ENCODE results near the gene CTNNA2. TPM values are rescaled to one million over a fixed set of nuclear protein-coding genes. Genes with fewer than 3 reads are reported as not detected.

The CTNNA2 gene
- total RNA-seq, 1 donor from 2014 or later, result not detected

GRCh38 chr2:79627237-79627636 lies 114.4 kb downstream of the CTNNA2 start:
- DNase-seq, result no peak
- Mint-ChIP-seq H3K4me3 (no peak overlapping the region), H3K27me3 (no peaks in the 10 kb centered on the region), H3K4me1 (no peaks in the 10 kb centered on the region), H3K27ac (no peak overlapping the region), H3K9me3 (no peaks in the 10 kb centered on the region), H3K36me3 (ENCODE audit: low read depth) (no peaks in the 10 kb centered on the region)
- intact Hi-C loops (cut with micrococcal nuclease), result no loop called here

GRCh38 chr2:79630060-79630459 lies 117.2 kb downstream of the CTNNA2 start:
- DNase-seq, result no peak
- intact Hi-C loops (cut with micrococcal nuclease), result no loop called here
- H3K4me1 Mint-ChIP-seq, result no peaks in the 10 kb centered on the region
- peaks cover 11% of the 10 kb centered on the region for H3K9me3 Mint-ChIP-seq
- no peaks in the 10 kb centered on the region for H3K36me3 Mint-ChIP-seq (ENCODE audit: low read depth)
- H3K4me3 Mint-ChIP-seq, result no peak overlapping the region
- H3K27ac Mint-ChIP-seq, result no peak overlapping the region
- no peaks in the 10 kb centered on the region for H3K27me3 Mint-ChIP-seq

DNA sequence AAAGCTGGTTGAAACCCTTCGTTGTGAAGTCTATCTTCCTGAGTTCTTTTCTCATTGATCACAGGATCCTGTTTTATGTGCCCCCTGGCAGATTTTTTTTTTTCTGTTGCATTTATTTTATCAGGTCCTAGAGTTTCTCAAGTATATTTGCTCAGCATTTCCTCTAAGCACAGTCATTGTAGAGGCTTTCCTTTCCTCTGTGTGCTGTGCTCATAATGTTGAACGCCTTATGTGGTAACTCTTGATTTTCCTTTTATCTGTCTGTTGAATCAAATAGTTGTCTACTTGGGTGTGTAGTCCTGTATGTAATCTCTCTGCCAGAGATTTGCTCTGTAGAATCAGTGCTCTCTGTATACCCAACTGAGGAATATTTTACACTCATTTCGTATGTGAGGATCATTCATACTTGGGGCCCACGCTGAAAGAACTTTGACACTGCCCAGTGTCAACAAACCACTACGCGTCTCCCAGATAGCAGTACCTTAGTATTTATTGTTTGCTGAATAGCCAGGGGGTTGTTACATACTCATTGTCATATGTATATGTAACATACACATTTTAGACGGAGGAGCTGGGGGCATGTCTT lies 118.2 kb downstream of the CTNNA2 start:
- Mint-ChIP-seq H3K4me1 (no peaks in the 10 kb centered on the region), H3K9me3 (peaks cover 11% of the 10 kb centered on the region), H3K27ac (no peak overlapping the region), H3K36me3 (ENCODE audit: low read depth) (no peaks in the 10 kb centered on the region), H3K27me3 (no peaks in the 10 kb centered on the region), H3K4me3 (no peak overlapping the region)
- no peak for DNase-seq
- intact Hi-C loops (cut with micrococcal nuclease), result no loop called here

GRCh38 chr2:79638410-79638809 lies 125.6 kb downstream of the CTNNA2 start:
- intact Hi-C loops (cut with micrococcal nuclease), result no loop called here
- DNase-seq, result no peak
- Mint-ChIP-seq H3K4me3 (no peak overlapping the region), H3K27ac (no peak overlapping the region), H3K4me1 (no peaks in the 10 kb centered on the region), H3K27me3 (no peaks in the 10 kb centered on the region), H3K9me3 (peaks cover 8% of the 10 kb centered on the region), H3K36me3 (ENCODE audit: low read depth) (no peaks in the 10 kb centered on the region)

- no peak for DNase-seq
Observed at GRCh38 chr2:79638954-79639353, 126.1 kb downstream of the CTNNA2 start.

DNA sequence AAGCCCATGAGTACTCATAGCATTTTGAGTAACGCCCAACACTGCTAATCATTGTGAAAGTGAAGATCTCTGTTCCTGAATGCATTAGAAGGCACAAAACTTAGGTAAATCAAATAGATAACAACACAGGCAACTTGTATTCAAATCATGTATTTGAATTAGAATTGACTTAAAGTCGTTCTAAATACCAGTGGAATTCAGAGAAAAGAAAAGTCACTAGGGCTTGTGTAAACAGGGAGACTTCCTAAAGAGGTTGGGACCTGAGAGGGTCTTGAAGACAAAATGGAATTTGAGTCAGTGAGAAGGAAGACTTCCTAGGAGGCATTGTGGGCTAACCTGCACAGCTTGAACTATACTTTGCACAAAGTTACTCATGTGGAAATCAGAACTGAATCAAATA lies 127.2 kb downstream of the CTNNA2 start:
- Mint-ChIP-seq H3K36me3 (ENCODE audit: low read depth) (no peaks in the 10 kb centered on the region), H3K27ac (no peak overlapping the region), H3K4me3 (no peak overlapping the region), H3K4me1 (no peaks in the 10 kb centered on the region), H3K27me3 (no peaks in the 10 kb centered on the region), H3K9me3 (peaks cover 4% of the 10 kb centered on the region)
- intact Hi-C loops (cut with micrococcal nuclease), result no loop called here
- no peak for DNase-seq

More at GRCh38 chr2:79638954-79639353, 126.1 kb downstream of the CTNNA2 start:
- H3K27ac Mint-ChIP-seq, result no peak overlapping the region
- H3K36me3 Mint-ChIP-seq (ENCODE audit: low read depth), result no peaks in the 10 kb centered on the region
- no peaks in the 10 kb centered on the region for H3K4me1 Mint-ChIP-seq
- H3K27me3 Mint-ChIP-seq, result no peaks in the 10 kb centered on the region
- intact Hi-C loops (cut with micrococcal nuclease), result no loop called here
- H3K9me3 Mint-ChIP-seq, result peaks cover 6% of the 10 kb centered on the region
- no peak overlapping the region for H3K4me3 Mint-ChIP-seq

DNA sequence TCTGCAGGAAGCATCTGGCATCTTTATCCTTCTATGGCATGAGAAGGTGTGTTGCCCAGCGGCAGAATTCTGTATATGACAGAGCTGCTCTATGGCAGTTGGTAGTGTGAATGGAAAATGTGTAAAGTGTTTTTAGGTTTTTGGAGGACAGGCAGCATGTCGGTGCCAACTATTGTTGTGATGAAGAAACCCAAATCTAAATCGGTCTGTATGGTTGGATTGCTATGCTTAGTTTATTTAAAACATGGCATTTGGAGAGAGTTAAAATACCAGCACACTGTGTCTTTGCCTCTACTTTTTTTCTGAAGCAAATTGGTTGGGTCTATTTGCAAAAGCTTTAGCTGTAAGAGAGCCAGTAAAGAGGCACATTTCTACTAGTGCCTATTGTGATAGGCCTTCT lies 136.7 kb downstream of the CTNNA2 start:
- Mint-ChIP-seq H3K9me3 (peaks cover 13% of the 10 kb centered on the region), H3K27ac (no peak overlapping the region), H3K27me3 (no peaks in the 10 kb centered on the region), H3K4me1 (no peaks in the 10 kb centered on the region), H3K36me3 (ENCODE audit: low read depth) (no peaks in the 10 kb centered on the region), H3K4me3 (no peak overlapping the region)
- intact Hi-C loops (cut with micrococcal nuclease), result no loop called here
- no peak for DNase-seq

GRCh38 chr2:79660557-79660956 lies 147.7 kb downstream of the CTNNA2 start:
- intact Hi-C loops (cut with micrococcal nuclease), result no loop called here
- H3K27ac Mint-ChIP-seq, result no peak overlapping the region
- no peaks in the 10 kb centered on the region for H3K4me1 Mint-ChIP-seq

GRCh38 chr2:79665091-79665490 lies 152.2 kb downstream of the CTNNA2 start:
- H3K9me3 Mint-ChIP-seq, result no peaks in the 10 kb centered on the region
- intact Hi-C loops (cut with micrococcal nuclease), result no loop called here
- H3K4me3 Mint-ChIP-seq, result no peak overlapping the region
- no peak for DNase-seq
- no peak overlapping the region for H3K27ac Mint-ChIP-seq
- H3K27me3 Mint-ChIP-seq, result no peaks in the 10 kb centered on the region
- no peaks in the 10 kb centered on the region for H3K4me1 Mint-ChIP-seq
- H3K36me3 Mint-ChIP-seq (ENCODE audit: low read depth), result no peaks in the 10 kb centered on the region

More at GRCh38 chr2:79660557-79660956, 147.7 kb downstream of the CTNNA2 start:
- no peak overlapping the region for H3K4me3 Mint-ChIP-seq
- no peak for DNase-seq
- no peaks in the 10 kb centered on the region for H3K9me3 Mint-ChIP-seq
- no peaks in the 10 kb centered on the region for H3K27me3 Mint-ChIP-seq
- H3K36me3 Mint-ChIP-seq (ENCODE audit: low read depth), result no peaks in the 10 kb centered on the region

- no peak for DNase-seq
- peaks cover 5% of the 10 kb centered on the region for H3K9me3 Mint-ChIP-seq
- intact Hi-C loops (cut with micrococcal nuclease), result no loop called here
- no peak overlapping the region for H3K4me3 Mint-ChIP-seq
- H3K36me3 Mint-ChIP-seq (ENCODE audit: low read depth), result no peaks in the 10 kb centered on the region
- H3K27me3 Mint-ChIP-seq, result no peaks in the 10 kb centered on the region
- H3K27ac Mint-ChIP-seq, result no peak overlapping the region
- H3K4me1 Mint-ChIP-seq, result no peaks in the 10 kb centered on the region
Observed at GRCh38 chr2:79666430-79666829, 153.6 kb downstream of the CTNNA2 start.

GRCh38 chr2:79669714-79670113 lies 156.9 kb downstream of the CTNNA2 start:
- H3K36me3 Mint-ChIP-seq (ENCODE audit: low read depth), result no peaks in the 10 kb centered on the region
- peaks cover 8% of the 10 kb centered on the region for H3K9me3 Mint-ChIP-seq
- H3K4me3 Mint-ChIP-seq, result no peak overlapping the region
- H3K27ac Mint-ChIP-seq, result no peak overlapping the region
- DNase-seq, result no peak
- no peaks in the 10 kb centered on the region for H3K4me1 Mint-ChIP-seq
- intact Hi-C loops (cut with micrococcal nuclease), result no loop called here
- no peaks in the 10 kb centered on the region for H3K27me3 Mint-ChIP-seq

GRCh38 chr2:79670198-79670597 lies 157.3 kb downstream of the CTNNA2 start:
- Mint-ChIP-seq H3K27ac (no peak overlapping the region), H3K36me3 (ENCODE audit: low read depth) (no peaks in the 10 kb centered on the region), H3K27me3 (no peaks in the 10 kb centered on the region), H3K4me1 (no peaks in the 10 kb centered on the region), H3K4me3 (no peak overlapping the region), H3K9me3 (peaks cover 8% of the 10 kb centered on the region)
- intact Hi-C loops (cut with micrococcal nuclease), result no loop called here
- no peak for DNase-seq

- no peak for DNase-seq
Observed at GRCh38 chr2:79686884-79687283, 174.0 kb downstream of the CTNNA2 start.

DNA sequence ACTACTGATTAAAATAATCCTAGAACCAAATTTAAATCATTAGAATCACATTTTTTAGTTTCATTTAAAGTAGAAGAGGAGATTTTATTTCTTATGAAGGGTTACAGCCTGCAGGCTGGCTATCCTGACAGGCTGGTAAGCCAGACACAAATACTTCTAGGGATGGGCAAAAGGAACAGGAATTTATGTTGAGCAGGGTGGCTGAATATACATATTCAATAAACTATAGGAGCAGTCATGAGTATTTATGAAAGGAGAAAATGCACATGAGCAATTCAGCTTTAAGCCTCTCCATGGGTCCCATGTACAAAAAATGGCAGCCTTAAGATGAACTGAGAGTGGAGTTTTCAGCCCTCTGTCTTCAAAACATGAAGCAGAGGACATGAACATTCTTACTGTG lies 182.4 kb downstream of the CTNNA2 start:
- Mint-ChIP-seq H3K27me3 (no peaks in the 10 kb centered on the region), H3K4me3 (no peak overlapping the region), H3K36me3 (ENCODE audit: low read depth) (no peaks in the 10 kb centered on the region), H3K4me1 (no peaks in the 10 kb centered on the region), H3K9me3 (peaks cover 3% of the 10 kb centered on the region), H3K27ac (no peak overlapping the region)
- intact Hi-C loops (cut with micrococcal nuclease), result no loop called here
- DNase-seq, result no peak

More at GRCh38 chr2:79686884-79687283, 174.0 kb downstream of the CTNNA2 start:
- intact Hi-C loops (cut with micrococcal nuclease), result no loop called here
- no peaks in the 10 kb centered on the region for H3K36me3 Mint-ChIP-seq (ENCODE audit: low read depth)
- H3K27me3 Mint-ChIP-seq, result no peaks in the 10 kb centered on the region
- peaks cover 5% of the 10 kb centered on the region for H3K9me3 Mint-ChIP-seq
- H3K27ac Mint-ChIP-seq, result no peak overlapping the region
- no peak overlapping the region for H3K4me3 Mint-ChIP-seq
- H3K4me1 Mint-ChIP-seq, result no peaks in the 10 kb centered on the region

- no peak overlapping the region for H3K4me3 Mint-ChIP-seq
- no peaks in the 10 kb centered on the region for H3K4me1 Mint-ChIP-seq
- peaks cover 3% of the 10 kb centered on the region for H3K9me3 Mint-ChIP-seq
- no peaks in the 10 kb centered on the region for H3K36me3 Mint-ChIP-seq (ENCODE audit: low read depth)
- no peak for DNase-seq
- no peaks in the 10 kb centered on the region for H3K27me3 Mint-ChIP-seq
- intact Hi-C loops (cut with micrococcal nuclease), result no loop called here
- H3K27ac Mint-ChIP-seq, result no peak overlapping the region
Observed at GRCh38 chr2:79697200-79697599, 184.3 kb downstream of the CTNNA2 start.

Measured in activated CD4-positive, alpha-beta T cell treated with anti-CD3 and anti-CD28 coated beads, Interleukin-2, amount 10 ng/mL, durations not matched to agents 24 days and 14 days (primary cell).